Measurements from ENCODE around the gene IFNL2.
"Not testable (repeated sequence)": the region's sequence is repeated elsewhere in the genome, so short reads cannot be mapped to it uniquely, and the experiment has no call there.

IFNL2 gene

DNA sequence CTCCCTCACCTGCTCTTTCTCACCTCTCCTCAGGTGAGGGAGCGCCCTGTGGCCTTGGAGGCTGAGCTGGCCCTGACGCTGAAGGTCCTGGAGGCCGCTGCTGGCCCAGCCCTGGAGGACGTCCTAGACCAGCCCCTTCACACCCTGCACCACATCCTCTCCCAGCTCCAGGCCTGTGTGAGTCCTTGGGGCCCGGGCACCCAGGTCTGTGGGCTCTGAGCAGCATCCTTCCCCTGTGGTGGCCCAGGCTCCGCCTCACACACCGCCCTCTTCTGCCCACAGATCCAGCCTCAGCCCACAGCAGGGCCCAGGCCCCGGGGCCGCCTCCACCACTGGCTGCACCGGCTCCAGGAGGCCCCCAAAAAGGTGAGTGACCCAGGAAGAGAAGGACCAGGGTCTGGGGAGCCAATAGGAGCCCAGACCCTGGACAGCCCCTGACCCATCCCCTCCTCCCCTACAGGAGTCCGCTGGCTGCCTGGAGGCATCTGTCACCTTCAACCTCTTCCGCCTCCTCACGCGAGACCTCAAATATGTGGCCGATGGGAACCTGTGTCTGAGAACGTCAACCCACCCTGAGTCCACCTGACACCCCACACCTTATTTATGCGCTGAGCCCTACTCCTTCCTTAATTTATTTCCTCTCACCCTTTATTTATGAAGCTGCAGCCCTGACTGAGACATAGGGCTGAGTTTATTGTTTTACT lies 29.9 kb downstream of the IFNL2 start:
- no peak for DNase-seq

DNA sequence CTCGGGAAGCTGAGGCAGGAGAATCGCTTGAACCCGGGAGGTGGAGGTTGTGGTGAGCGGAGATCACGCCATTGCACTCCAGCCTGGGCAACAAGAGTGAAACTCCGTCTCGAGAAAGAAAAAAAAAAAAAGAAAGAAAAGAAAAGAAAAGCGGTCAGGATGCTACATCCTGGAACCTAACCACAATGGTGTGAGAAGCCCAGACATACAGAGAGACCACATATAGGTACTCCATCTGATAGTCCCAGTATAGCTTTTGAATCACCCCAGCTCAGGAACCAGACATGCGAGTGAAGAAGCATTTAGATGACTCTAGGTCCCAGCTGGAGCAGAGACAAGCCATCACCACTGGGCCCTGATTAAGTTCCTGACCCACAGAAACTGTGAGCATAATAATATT lies 31.2 kb downstream of the IFNL2 start:
- DNase-seq = no peak

DNA sequence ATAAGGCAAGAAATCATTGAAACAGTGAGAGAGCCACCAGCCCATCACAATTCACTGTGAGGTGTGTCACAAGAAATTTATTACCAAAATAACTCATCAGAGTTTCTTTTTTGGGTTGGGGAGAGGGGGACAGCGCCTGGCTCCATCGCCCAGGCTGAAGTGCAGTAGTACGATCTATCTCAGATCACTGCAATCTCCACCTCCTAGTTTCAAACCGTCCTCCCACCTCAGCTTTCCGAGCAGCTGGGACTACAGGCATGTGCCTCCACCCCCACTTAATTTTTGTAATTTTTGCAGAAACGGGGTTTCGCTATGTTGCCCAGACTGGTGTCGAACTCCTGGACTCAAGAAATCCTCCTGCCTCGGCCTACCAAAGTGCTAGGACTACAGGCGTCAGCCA lies 31.6 kb downstream of the IFNL2 start:
- no peak for DNase-seq

DNA sequence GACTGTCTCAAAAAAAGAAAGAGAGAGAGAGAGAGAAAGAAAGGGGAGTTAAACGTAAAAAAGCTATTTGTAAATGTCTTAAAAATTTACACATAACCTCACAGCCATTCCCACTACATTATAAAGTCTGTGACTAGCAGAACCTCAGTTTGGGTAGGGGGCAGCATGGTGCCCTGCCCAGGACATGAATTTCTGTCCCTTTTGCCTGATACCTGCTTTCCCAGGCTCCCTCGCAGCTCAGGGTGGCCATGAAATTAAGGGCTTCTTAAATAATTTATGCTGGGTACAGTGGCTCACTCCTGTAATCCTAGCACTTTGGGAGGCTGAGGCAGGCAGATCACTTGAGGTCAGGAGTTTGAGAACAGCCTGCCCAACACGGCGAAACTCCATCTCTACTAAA lies 32.8 kb downstream of the IFNL2 start:
- DNase-seq = no peak

DNA sequence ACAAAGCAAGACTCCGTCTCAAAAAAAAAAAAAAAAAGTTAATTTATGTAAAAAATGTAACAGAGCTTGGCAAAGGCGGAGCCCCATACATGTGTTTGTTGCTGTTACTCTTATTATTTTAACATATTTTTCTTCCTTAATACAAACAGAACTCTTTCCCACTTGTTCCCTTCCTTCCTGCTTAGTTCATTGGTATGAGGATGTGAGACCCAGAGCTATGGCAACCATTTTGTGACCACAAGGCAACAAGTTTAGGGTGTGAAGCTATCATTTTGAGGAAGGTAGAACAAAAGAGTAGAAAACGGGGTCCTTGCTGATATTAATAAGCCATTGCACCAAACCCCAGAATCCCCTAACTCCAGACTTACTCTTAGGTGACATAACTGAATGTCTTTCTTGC lies 33.4 kb downstream of the IFNL2 start:
- DNase-seq = no peak

DNA sequence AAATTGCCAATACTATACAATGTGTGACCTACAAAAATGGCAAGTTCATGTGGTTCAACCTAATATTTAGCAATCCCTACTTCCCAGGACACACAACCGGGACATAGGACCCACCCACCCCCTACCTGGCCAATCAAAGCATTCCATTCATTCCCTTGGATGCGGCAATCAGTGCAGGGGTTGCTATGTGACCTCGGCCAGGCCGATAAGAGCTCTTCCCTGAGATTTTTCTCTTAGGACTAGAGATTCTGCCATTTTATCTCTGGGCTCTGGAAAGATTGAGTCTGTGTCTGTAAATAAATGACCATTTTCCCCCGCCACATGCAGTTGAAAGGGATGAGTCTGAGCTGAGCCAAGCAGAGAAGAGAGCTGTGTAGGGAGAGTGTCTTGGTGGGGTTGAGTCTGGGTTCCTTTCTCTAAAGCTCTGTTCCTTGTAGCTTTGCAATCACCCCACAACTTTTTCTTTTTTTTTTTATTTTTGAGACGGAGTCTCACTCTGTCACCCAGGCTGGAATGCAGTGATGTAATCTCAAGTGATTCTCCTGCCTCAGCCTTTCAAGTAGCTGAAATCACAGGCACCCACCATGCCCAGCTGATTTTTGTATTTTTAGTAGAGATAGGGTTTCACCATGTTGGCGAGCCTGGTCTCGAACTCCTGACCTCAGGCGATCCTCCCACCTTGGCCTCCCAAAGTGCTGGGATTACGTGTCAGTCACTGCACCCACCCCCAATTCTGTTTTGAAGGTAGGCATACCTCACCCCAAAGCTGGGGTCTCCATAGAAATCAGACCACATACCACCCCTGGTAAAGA lies 35.4 kb downstream of the IFNL2 start:
- no peak for DNase-seq

DNA sequence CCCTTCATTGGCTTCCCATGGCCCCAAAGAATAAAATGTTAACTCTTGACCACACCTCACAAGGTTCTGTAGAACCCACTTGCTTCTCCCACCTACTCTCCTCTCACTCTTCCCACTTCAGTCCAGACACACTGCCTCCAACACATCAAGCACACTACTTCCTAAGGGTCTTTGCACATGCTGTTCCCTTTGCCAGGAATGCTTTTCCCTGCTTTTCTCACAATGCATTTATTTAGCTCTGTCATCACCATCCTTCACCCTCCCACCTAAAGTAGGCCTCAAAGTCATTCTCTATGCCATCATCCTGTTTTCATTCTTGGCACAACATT lies 36.0 kb downstream of the IFNL2 start:
- no peak for DNase-seq

DNA sequence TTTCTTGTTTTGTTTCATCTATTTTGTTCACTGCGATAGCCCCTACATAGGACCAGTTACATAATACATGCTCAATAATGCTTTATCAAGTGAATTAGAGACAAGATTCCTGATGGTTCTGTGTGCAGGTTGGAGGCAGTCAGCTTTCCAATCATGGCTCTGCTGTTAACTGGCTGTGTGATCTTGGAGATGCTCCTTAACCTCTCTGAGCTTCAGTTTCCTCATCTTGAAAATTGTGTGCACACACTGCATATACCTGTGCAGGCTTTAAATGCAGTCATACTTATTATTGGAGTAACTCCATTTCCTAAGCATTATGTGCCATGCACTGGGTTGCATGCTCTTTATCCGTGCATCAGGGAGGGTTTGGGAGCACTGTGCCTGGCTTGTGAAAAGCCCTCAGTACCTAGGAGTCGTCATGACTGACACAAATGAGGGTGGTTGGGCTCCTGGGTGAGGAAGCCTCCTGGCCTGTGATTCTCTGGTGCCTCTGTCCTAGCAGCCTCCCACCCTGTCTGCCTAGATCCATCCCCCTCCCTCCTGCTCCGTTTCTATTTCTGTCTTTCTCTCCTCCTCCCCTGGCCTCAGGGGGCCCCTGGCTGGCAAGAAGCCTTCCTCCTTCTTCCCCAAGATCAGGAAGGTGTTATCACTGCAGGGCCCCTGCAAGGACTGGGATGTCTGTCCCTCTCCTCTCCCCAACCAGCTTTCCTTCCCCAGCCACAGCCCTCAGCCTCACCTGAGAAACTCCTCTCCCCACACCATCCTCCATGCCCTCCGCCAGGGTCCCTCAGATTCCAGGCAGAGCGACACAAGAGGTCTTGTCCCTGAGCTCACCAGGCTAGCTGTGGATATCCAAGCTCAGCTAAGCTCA lies 36.7 kb downstream of the IFNL2 start:
- DNase-seq = no peak

DNA sequence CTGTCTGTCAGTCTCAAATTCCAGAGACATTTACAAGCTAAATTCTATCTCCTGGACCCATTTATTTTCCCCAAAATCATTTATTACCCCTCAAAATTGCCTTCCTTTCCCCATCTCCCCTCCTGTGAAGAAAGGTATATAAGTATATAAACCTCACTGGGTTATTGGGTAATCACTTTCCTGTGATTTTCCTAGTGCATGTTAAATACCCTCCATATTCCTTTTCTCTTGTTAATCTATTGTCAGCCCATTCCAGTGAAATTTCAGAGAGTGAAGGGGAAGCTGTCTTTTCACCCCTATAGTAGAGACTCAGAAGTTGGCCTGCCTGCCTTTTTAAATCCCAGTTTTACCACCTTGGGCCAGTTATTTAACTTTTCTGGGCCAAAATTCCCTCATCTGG lies 37.9 kb downstream of the IFNL2 start:
- DNase-seq = no peak

DNA sequence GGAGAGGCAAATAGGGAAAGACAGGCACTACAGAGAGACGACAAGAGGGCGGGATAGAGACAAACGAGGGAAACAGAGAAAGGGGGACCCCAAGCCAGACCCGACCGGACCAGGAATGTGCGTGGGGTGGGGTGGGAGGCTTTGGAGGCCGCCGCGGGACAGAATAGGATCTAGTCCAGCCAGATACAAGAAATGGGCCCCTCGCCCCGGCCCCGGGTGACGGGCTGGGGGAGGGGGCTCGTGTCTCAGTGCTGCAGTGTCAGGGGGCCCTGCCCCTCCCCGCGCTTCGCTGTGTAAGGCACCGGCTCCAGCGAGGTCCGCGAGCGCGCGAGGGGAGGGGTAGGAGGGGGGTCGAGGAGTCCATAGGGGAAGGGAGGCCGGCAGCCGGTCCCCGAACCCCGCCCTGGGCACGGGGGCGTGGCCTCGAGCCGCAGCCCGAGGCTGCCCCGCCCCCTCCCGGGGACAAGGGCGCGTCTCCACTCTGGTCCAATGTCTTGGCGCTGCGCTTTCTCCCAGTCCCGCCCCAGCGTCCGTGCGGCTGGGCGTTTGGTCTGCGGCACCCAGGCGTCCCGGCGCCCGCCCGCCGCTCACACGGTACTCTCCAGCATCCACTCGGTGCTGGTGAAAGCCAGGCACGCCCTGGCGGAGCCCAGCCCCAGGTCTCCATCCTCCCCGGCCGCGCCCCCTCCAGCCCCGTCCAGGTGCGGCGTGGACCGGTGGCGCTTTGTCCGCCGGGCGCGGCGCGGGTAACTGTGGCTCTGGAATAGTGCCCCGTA lies 39.0 kb downstream of the IFNL2 start:
- DNase-seq = no peak

DNA sequence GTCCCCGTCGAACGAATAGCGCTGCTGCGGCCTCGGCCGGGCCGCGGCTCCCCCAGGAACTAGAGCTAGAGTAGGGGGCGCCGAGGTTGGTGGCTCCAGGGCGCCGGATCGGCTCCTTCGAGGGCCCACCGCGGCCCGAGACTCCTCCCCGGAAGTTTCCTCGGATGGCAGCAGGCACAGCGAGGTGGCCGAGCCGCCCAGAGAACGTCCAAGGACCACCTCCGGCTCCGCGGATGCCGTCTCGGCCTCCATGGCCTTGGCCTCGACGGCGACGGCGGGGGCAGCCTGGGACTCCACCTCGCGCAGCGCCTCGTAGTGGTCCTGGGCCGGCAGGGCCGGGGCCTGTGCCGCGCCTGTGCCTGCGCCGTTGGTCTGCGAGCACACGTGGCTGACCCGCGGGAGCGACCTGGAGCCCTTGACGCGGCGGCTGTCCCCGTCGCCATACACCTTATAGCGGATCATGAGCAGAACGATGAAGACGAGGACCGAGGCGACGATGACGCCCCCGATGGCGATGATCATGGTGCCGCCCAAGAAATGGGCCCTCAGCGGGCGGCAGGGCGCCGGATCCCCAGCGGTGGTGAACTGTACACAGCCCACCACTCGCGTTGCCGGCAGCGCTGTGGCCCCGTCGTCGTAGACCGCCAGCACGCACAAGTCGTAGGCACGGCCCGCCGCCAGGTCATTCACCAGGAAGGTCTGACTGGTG lies 39.8 kb downstream of the IFNL2 start:
- no peak for DNase-seq

DNA sequence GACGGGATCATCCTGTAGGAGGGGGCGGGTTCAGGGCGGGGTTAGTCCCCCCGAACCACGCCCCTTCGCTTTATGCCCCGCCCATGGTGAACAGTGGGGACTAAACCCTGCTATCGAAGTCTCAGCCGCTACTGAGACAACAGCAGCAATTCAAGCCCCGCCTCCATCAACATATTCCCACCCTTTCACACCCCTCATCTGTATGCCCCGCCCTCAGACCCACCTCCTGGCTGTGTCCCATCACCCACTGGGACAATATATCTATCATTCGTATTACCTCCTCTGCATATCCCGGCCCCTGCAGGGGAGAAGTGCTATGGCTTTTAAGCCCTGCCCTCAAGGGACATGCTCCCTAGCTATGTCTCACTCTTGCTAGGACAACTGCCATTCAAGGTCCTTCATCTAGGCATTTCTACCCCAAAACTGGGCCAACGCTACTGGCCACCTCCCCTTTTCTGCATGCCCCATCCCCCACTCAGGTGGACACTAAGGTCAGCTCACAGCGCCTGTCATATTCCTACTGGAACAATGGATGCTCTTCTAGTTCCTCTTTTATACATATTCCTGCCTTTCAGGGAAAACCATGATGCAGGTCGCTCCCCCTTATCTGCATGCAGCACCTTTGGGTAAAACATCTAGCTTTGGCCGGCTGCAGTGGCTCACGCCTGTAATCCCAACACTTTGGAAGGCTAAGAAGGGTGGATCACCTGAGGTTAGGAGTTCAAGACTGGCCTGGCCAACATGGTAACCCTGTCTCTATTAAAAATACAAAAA lies 40.5 kb downstream of the IFNL2 start:
- DNase-seq = no peak

DNA sequence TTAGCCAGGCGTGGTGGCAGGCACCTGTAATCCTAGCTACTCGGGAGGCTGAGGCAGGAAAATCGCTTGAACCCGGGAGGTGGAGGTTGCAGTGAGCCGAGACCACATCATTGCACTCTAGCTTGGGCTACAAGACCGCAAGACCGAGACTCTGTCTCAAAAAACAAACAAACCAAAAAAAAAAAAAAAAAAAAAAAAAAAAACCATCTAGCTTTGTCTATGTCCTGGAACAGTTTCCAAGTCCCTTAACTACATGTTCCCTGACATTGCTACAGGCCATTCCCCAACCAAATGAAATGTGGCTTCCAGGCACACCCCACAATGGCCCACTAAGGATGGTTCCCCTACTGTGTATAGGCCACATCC lies 41.1 kb downstream of the IFNL2 start:
- DNase-seq = not testable (repeated sequence)

DNA sequence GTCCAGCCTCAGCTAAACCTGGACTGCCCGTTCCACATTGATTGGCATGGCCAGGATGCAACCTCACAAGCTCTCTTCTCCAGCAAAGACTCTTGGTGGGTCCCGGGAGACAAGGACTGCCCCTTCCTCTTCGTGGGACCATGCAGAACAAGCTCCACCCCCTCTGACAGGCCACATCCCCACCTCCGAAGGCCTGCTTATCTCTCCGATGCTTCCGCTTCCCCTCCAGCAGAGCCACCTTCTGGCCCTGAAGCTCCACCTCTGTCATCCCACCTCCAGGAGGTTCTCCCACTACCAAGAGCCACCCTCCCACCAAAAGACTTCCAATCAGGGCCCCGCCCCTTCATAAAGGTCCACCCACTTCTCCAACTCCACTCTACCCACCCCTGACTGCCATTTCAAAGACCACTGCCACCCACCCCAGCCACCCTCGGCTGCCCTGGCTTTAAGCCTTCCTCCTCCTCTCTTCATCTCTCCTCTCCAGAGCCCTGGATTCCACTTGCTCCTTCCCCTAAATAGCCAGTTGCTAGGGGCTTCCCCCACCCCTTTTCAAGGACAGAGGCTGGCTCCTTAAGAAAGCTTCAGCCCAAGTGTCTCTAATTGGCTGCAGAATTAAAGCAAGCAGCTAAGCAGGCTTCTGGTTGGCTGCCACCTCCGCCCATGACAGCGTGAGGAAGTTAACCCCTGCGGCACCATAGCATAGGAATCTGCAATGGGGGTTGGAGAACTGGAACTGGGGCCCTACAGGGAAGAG lies 42.5 kb downstream of the IFNL2 start:
- no peak for DNase-seq

DNA sequence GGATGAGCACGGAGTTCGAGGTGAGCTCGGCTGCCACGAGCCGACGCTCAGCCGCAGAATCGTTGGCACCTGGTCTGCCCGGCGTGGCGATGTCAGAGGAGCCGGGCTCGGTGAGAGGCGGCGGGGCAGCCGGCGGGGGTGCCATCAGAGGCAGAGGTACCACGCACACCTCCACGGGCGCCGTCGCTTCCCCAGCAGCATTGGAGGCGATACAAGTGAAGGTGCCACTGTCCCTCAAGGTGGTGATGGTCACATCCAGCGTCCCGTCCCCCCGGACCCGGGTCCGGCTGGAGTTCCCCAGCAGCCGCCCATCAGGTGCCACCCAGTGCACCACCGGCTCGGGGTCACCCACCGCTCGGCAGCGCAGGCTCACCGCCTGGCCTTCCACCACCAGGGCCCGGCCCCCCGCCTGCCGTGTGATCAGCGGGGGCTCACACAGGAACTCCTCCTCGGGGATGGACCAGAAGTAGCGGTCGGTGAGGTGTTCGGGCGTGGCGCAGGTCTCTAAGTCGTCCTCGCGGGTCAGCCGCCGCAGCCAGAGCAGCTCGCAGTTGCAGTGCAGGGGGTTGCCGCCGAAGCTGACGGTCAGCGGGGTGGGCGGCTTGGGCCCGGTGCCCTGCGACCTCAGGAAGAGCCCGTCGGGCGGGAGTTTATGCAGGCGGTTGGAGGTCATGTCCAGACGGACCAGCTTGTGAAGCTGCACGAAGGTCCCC lies 46.0 kb downstream of the IFNL2 start:
- no peak for DNase-seq

DNA sequence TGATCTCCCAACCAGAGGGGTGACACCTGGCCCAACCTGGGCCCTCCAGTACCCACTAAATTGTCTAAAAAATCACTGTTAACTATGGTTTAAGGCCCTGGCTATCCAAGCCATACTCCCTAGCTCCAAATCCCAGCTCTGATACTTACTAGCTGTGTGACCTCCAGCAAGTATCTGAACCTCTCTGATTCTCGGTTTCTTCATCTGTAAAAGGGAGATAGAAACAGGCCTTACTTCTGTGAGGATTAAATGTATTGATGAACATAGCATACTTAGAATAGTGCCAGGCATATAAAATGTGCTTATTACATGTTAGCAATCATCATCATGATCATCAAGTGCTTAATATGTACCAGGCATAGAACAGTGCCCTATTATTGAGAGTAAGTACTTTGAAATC lies 47.7 kb downstream of the IFNL2 start:
- no peak for DNase-seq

DNA sequence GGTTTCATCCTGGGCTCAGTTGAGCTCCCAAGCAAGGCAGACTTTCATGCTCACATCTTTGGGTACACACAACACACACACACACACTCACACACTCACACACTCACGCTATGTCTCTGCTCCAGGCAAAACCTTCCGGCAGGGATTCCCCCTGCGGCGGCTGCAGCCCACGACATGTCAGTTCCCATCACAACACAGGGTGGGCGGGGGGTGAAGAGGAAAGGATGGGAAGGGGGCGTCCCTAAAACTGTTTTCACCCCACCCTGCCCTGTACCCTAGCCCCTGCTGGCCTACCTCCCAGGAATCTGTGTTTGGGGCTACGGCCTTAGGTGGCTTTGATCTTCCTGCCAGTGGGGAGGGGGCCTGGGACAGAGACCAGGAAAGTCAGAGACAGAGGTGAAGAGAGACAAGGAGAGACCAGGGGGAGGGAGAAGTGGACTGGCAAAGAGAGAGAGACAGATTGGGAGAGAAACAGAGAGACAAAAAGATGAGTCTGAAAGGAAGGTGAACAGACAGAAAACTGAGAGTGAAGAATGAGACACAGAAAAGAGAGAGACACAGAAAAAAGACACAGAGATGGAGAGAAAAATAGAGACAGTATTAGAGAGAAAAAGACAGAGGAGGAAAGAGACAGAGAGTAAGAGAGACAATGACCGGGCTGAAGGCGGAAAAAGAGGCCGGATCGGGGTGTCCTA lies 48.6 kb downstream of the IFNL2 start:
- no peak for DNase-seq

DNA sequence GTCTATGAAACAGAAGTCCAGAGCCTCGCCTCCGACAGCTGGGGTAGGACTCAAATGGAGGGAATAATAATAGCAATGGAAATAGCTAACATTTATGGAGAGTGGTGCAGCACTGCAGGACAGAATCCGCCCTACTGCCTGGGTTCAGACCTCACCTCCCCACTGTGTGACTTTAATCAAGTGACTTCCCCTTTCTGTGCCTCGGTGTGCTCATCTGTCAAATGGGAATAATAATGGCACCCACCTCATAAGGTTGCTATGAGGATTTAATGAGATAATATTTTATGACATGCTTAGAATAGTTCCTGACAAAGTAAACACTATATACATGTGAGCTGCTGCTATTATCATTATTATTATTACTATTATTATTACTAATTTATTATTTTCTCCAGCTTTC lies 49.3 kb downstream of the IFNL2 start:
- no peak for DNase-seq

DNA sequence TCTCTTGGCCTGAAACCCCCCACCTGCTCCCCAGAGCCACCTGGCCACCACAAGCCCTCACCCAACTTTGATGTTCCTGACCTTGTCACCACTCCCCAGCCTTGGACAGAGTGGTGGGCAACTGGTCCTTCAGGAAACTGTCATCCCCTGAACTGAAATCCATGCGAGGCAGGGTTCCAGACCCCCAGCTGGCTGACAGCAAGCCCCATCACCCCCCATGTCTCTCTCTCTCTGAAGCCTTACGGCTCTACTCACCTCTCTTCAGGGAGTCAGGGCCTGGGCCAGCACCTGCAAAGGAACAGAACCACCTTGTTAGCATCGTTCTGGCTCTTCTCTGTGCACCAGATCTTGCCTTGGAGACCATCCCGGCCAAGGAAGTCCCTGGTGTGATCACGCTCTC lies 49.9 kb downstream of the IFNL2 start:
- no peak for DNase-seq

DNA sequence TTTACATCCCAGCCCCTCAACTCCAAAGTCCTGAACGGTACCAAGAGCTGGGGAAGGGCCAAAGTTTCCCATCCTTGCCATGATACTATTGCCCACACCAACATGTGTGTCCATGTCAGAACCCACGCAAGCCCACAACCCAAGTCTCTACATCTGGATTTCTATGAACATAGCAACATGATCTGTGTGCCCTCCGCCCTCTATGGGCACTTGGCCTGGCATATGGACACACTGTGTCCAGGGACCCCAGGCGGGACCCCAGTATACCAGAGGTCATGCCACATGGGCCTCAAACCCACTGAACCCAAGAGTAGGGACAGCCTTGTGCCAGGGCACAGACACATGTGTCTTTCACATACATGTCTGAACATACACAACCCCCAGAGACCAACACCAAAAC lies 50.5 kb downstream of the IFNL2 start:
- DNase-seq = no peak
